COLO829 (cell line): ENCODE data around the gene CACNB4.
A peak's percentile ranks its signal among the peaks of the same experiment; 100 is the strongest.

Source experiments
- DNase-seq: peaks from one replicate; pipeline ENCODE4 v3.0.0; 2012; ENCODE audit warnings: low spot score

The CACNB4 gene

DNA sequence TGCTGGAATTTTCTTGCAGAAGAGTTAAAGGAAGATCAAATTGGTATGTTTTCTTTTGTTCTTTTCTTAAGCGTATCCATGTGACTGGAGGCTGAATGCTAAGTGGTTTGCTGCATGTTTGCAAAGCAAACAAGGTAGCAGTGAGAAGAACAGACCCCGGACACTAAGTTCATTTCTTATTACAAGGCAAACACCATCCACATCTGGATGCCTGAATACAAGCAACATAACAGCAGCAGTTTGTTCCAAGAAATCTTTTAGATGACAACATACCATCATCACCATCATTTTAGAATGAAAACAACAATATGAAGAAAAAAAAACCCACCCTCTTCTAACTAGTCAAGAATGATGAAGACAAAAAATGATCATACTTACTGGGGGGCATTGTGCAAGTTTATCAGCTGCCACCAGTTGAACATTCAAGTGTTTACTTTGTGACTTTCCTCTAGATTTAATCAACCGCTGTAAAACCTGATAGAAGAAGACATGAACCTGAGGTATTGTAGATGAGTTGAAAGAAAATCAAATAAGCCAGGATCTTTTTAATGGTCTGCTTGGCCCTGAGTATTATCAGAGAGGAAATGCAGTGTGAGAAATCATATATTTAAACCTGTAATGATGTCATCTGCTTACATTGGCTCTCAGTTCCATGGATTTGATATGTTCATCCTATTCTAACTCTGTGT is 245.6 kb downstream of the CACNB4 start:
- no peak for DNase-seq

DNA sequence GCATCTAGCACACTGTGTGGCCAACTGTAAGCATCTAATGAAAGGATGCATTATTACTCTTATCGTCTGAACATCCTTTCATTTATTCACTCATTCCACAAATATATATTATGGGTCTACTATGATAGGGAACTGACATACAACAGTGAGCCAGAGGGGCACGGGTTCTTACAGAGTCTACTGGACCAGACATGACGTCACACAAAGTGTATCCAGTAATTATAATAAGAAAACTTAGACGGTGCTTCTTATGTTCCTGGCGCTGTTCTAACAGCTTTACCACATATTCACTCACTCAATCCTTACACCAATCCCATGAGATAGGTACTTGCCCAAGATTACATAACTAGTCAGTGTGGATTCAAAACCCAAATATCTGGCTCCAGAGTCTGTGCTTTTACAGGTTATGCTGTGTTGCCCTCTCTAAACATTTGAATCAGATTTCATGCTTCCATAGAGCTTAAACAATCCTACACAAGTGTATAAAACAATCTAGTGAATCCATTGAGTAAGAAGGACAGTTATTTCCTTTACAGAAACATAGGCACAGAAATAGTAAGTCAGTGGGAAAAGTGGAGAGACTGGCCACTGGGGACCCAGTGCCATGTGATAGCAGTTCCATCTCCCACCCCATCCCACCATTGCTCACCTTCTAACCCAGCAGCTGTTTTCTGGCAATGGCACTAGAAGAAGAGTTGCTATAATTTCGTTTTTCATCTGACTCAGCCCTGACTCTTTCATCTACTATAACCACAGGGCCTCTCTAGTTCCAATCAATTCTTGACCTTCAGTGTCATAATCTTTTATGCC is 246.4 kb downstream of the CACNB4 start:
- no peak for DNase-seq

DNA sequence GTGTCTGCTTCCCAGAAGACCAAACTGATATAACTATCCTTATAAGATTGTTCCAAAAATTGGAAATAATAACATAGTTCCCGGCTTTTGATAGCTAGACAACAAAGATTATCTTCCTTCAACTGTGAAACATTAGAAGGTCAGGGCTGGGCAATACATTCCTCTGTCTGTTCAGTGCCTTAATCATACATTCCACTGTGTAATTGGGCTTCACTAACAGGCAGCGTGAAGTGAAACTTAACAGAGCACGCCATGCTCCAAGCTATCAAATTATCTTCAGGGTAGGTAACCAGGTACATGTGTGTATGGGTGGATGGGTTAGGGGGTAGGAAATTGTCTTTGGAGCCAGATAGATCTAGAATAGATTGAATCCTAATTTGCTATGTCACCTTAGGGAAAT is 247.1 kb downstream of the CACNB4 start:
- no peak for DNase-seq

DNA sequence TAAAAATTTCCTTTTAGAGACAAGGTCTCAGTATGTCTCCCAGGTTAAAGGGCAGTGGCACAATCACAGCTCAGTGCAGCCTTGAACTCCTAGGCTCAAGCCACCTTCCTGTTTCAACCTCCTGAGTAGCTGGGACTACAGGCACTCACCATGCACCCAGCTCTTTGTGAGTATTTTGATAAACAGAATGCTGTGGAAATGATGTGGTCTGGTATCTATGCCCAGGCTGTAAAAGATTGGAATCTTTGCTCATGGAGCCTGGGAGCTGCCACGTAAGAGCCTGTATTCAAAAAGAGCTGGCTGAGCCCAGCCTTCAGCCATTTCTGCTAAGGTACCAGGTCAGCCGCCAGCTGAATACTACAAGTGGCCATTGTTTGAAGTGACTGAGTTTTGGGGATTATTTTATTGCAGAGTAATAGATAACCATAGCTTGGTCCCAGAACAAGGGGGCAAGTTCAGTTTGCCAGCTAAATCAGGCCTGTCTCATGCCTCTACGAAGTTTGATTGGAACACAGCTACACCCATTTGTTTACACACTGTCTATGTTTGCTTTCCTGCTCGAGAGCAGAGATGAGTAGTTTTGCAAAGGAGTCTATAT is 249.3 kb downstream of the CACNB4 start:
- DNase-seq, result no peak

DNA sequence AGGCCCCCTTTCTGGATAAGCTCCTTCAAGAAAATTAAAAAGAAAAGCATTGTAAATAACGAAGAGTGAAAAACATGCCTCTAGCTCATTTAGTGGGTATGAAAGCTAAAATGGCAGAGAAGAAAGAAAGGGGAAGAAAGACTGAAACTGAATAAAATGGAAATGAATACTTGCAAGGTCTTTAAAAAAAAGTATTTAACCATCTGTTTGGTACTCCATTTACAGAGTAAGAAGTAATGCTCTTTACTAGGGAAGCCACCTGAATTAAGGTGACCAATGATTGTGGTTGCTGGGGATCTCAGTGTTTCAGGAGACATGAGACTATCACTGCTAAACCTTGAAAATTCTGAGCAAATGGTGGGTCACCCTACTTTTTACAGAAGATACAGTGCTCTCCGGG is 253.0 kb downstream of the CACNB4 start:
- no peak for DNase-seq

DNA sequence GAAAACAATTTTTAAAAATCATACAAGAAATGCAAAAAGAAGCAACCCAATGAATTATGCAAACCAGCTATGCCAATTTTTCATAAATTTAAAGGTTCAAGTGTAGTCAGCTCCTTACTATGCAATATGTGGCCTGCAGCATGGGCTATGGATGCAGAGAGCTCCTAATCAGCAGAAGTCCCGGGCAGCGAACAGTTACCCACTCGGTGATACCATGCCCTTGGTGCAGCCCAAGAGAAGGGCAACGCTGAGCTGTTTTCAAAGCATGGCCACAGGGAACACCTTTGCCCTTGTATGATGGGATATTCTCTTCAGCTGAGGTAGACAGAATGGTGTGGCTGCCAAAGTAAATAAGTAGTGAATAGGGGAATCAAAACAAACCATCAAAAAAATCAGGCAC is 253.4 kb downstream of the CACNB4 start:
- no peak for DNase-seq

DNA sequence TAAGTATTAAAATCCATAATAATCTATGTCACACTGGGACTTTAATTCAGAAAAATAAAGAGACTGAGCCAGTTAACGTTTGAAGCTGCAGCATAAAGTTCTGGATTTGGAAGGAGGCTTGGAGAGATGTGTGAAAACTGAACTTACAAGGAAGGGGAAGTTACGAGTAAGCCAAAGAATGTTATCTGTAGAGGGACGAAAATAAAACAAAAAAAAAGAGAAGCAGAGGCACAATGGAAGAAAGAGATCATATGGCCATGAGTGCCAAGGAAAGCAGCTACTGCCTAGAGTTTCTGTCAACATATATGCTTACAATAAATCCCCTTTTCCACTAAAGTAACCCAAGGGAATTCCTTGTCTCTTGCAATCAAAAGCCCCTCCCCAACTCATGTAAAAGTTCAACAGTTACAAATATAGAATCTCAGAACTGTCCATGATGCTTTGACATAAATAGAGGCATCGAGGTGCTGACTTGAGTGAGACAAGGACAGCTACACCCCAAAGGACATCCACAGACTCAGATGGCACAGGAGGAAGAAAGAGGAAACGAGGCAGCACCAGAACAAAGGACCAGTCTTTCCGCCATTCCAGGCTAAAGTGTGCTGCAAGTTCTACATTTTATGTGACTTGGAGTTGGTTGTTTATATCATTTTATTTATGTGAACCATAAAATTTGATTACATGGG is 254.5 kb downstream of the CACNB4 start:
- DNase-seq, result no peak

DNA sequence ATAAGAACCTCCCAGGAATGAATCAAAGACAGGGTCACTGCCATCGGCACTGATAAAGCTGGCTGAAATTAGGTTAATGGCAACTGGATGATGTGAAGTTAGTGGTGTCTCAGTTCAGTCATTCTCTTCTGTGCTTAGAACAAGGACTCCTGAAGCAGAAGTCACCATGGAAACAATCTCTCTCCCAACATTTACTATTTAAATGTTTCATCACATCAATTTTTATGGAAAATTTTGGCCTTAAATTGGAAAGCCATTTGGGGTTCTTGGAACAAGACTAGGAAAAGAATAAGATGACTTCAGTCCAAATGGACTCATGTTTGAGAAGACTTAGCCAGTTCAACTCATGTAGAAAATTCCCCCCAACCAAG is 255.2 kb downstream of the CACNB4 start:
- no peak for DNase-seq

DNA sequence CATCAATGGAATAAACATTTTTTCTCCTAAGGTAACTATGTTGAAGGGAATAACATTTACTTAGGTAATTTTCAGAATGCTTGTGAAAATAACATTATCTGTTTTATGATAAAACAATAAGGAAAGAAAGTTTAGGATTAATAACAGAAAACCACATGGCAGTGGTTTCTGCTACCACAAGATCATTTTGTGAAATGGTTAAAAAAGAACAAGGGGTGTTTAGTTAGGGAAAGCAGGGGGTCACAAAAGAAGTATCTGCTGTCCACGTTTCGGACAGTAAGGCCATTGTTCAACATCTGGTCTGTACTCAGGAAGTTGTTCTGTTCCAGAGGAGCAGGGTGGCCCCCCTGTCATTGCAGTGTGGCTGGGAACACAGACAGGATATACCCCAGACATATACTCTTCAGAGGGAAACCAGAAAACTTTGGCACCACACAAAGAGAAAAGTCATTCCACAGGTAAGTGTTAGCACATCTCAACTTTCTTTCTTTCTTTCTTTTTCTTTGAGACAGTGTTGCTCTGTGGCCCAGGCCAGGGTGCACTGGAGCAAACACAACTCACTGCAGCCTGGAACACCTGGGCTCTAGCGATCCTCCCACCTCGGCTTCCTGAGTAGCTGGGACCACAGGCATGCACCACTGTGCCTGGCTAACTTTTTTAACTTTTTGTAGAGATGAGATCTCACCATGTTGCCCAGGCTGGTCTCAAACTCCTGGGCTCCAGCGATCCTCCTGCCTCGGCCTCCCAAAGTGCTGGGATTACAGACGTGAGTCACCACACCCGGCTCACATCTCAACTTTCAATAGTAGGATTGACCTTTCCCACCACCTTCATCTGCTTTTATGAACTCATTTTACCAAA is 255.8 kb downstream of the CACNB4 start:
- DNase-seq, result peak; percentile 37

DNA sequence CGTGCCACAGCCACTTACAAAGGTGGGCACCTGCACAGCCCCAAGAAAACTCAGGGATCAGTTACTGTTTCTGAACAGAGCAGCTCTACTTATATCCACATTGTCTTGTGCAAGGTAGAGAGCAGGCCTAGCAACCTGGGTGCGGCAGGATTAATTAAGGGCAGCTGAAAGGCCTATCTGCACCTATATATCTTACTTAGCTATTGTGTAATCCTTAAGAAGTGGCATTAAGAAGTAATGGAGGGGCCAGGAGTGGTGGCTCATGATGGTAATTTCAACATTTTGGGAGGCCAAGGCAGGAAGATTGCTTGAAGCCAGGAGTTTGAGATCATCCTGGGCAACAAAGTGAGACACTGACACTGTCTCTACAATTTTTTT is 257.8 kb downstream of the CACNB4 start:
- no peak for DNase-seq

DNA sequence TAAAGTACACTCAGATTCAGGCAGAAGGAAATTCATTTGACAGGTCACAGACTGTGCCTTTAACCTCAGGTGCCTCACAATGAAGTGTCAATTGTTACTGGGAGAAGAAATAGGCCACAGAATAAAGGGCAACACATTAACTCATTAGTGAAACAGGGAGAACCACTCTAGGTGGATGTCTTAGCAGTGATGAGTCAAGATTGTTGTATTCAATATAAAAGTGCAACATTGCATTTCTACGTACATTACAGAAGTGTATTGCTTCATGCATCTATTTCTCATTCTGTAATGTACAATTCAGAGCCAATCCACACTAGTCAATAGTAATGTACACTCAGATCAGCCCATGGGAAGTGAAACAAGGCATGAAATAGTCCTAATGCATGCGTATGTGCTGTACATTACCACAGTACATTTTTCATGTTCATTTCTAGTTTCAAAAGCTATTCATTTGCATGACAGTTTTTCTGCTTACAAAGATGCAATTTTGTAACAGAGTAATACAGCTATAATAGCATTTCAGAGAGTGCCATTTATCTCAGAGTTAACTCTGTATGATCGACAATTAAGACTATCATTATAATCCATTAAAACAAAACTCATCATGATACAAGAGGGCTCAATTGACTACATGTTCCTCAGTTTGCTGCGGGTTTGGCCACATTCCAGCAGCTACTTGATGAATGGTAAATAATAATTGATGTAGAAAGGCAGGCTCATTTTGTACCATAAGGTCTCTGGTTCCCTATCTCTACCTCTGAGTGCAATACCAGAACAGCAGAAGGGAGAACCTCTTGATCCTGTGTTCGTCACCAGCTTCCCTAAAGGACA is 258.4 kb downstream of the CACNB4 start:
- DNase-seq, result no peak

DNA sequence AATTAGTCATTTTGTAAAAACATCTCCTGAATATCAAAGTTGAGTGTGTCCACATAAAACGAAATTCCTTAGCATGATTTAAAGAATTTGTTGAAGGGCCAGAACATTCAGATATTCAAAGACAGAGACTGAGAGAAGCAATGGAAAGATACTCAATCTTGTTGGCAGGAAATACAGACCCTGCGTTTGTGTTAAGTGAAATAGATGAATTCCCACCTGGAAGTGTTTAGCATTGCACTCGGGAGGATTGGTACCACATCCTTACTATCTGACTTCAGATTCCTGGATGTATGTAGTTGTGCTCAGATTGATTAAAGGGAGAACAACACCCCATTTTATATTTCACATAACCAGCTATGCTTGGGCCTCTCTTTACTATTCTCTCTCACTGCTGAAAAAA is 260.9 kb downstream of the CACNB4 start:
- no peak for DNase-seq

DNA sequence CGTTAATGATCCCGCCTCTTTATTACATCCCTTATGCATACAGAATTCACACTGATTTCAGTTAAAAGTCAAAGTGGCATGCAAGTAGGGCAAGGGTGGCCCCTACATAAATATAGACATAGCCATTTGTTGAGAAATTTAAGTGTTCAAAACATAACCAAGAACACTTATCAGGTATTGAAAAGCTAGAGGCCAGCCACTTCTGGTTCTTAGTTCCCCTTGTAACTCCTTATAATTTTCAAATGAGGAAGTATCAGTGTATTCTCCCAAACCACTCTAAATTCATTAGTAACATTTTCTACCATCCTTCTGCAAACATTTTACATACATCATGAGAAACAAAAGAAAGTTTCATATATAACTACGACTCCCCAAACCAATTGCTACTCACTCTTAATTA is 264.9 kb downstream of the CACNB4 start:
- no peak for DNase-seq

DNA sequence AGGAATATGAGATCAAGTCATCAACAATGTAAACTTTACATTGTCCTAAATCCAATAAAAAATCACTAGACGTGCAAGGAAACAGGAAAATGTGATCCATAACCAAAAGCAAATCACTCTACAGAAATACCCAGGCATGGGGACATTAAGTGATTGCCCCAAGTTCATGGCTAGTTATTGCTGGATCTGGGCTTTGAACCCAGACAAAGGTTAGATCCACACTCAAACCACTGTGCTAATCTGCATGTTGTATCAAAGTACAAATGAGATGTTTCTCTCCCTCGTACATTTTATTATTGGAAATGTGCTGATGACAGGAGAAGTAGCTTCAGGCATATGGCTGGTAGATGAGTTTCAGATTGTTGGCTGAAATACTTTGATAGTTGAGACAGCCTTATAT is 267.9 kb downstream of the CACNB4 start:
- no peak for DNase-seq

DNA sequence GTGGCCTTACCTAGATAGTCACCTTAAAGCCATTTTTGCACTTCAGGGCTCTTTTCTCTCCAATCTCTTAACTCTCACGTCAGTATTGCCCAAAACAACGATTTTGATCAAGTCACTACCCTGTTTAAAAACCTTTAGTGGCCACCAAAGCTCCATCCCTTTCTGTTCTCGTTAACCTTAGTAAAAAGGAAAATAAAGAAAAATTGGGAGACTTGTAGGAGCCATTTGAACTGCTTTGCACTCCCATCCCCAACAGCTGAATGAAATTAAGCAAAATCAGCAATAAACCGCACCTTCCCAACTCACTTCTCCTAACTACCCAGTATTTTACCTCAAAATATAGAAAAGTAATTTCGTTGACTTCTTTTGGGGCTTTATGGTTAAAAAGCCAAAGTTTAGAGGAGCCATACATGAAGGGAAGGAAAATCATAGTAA is 269.9 kb downstream of the CACNB4 start:
- DNase-seq, result no peak

DNA sequence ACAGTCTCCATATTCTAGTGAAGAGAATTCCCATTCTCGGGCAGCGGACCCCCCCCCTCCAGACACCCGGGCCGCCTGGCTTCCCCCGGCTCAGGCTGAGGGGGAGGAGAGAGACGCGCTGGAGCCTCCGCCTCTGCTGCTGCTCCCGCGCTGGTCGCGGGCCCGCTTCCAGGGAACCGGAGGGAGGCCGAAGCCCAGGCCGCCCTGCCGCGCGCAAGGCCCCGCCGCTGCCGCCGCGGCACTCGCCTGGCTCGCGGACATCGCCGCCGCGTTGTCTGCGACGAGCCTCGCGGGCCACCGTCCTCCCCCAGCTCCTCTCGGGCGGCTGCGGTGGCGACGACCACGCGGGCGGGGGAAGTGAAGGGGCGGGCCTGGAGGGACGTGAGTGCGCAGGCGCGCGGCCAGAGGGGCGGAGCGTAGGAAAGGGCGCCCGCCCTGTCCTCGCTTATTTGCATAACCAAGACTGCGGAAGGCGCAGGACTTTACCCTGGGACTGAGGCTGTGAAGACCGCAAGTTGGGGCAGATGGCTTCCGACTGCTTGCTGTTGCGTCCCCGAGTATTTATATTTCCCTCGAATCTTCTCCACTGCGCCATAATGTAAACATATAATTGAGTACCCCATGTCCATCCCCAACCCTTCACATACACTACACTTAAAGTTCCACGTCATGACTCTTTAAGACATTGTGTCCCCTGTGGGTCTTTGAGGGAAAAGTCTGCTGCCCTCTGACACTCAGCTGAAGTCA is 270.5 kb downstream of the CACNB4 start, which contains the start of gene ARL5A:
TSS of gene ARL5A (minus strand) at position 279 of the 747 bp plus-strand sequence. CDS start at position 34, 245 bp downstream.
- peak; percentile 93 for DNase-seq

DNA sequence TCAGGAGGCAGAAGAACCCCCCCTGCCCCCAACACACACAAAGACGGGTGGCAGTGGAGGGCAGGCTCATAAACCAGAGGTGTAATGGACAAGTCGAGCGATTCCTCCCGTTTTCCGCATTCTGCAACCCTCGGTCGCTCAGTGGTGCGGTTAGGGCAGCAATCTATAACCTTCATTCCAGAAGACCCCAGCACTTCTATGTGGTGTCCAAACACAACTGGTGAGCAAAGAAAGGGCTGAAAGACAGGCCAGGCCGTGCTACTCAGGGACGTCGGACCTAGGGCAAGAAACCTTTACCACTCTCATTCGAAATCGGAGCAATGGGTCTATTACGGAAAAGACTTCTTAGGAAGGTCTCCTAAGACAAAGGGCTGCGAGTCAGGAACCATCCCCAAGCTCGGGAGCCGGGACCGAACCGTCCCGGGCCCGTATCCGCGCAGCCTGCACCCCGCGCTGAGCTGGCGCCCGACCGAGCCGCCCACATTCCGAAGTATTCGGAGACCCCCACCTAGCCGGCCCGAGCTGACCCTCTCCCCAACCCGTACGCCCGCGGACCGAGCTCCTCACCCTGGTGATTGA is 271.2 kb downstream of the CACNB4 start:
- DNase-seq, result no peak

DNA sequence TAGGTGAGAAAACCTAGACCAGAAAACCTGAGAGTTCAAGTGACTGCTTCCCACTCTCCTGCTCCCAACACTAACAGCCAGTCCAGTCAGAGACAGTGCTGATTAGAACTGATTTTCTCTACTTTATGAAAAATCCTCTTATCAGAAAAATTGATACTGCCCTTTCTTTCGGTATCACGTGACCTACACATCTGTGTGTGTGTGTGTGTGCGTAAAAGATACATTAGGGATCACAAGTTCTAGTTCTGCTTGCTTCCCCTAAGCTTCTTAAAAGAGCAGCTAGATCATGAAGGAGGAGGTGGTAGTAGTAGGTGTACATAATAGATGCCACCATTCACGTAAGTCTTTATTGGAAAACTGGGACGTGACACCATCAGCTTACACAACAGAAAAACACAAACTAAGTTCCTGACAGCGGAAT is 272.1 kb downstream of the CACNB4 start:
- DNase-seq, result no peak

DNA sequence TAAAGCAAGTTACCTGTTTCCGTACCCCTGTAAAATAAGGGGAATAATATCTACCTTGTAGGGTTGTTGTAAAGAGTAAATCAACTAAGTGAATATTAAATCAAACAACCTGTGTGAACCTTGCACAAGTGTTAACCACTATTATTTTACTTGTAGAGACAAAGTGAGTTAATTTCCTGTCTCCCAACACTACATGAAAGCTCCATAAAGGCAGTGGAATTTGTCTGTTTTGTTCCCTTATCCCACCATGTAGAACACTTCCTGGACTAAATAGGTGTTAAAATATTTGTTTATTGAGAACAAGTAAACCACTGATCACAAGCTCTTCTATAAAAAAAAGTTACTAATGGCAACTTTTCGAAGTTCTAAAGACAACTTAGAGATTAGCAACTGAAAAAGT is 274.0 kb downstream of the CACNB4 start:
- no peak for DNase-seq

DNA sequence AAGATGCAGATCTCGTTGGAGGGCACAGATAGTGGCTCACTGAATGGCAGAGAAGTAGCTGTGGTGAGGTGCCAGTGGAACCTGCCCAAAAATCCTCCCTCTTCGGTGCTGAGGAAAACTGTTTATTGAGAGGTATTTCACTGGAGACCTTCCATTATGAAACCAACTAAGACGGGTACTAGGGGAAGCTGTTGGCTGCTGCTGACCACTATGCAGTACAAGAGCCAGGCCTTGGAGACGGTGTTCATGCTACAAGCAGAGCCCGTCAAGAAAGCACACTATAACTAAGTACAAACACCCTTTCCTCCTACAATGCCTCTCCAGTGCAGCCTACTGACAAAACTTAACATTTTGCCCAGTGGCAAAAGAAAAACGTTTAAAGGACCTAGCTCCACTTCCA is 275.2 kb downstream of the CACNB4 start:
- DNase-seq, result no peak
